ENCODE results near the gene MUC5B. TPM values are rescaled to one million over a fixed set of nuclear protein-coding genes. Genes with fewer than 3 reads are reported as not detected.

The MUC5B gene
- polyA plus RNA-seq, 4 donors, result 0.01 to 0.74 (median 0.23) TPM; not detected in 1

DNA sequence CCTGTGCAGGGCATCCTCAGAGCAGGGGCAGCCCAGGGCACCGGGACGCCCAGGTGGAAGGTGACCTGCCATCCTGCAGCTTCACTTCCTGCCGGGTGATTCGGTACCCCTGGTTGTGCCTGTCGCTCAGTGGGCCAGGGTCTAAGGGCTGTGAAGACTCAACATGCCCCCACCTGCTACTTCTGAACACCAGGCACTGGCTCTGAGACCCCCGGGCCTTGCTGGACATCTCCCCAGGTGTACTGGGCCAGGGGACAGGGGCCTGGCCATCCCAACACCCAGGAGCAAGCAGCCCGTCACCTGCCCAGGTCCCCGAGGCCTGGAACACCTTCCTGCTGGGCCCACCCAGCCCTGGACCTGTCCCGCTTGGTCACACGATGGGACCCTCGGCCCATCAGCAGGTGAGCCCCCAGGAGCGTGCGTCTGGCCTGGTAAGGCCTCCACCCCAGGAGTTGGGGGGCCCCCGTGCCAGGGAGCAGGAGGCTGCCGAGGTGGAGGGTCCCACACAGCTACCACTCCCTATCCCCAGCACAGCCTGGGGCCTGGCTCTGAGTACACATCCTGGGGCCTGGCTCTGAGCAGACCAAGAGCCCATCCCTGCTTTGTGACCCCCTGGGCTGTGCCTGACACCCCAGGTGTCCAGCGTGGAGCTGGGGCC lies 3.9 kb upstream of the MUC5B start:
- no peak for DNase-seq (ENCODE audit: low read depth in 4 of 4, low spot score in 3 of 4)

DNA sequence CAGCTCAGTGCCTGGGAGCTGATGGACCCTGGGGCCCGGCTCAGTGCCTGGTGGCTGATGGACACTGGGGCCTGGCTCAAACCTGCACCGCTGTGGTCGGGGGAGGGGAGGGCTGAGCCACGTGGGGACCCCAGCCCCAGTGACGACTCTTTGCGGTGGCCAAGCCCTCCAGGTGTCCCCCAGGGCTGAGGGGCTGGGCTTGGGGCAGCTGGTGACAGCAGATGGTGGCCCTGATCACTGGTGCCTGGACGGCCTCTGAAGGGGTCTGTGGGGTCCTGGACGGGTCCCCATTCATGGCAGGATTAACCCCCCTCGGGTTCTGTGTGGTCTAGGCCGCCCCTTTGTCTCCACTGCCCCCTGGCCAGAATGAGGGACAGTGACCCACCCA lies 3.4 kb upstream of the MUC5B start:
- DNase-seq (ENCODE audit: low read depth in 4 of 4, low spot score in 3 of 4), result no peak

GRCh38 chr11:1219834-1220815 lies 2.7 kb upstream of the MUC5B start:
- DNase-seq (ENCODE audit: low read depth in 4 of 4, low spot score in 3 of 4), result no peak

DNA sequence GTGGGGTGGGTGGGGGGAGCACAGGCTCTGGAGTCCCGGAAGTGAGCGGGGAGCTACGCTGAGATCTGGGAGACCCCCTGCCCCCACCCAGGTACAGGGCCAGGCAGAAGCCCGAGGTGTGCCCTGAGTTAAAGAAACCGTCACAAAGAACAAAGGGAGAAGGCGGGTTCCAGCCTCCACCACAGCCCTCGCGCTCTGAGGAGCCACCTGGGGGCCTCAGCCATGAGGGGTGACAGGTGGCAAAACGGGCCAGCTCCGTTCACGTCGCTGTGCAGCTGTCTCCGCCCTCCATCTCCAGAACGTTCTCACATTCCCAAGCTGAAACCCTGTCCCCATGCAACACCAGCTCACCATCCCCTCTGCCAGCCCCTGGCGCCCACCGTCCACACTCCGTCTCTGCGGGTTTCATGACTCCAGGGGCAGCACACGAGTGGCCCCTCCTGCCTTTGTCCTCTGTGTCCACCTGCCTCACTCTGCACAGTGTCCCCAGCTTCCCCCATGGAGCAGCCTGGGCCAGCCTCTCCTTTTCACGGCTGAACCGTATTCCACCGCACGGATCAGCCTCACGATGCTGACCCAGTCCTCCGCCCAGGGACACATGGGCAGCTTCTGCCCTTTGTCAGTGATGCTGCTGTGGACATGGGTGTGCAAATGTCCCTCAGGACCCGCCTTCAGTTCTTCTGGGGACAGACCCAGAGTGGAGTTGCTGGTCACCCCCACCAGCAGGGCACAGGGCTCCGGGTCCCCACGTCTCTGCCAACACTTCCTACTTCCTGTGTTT lies 1.7 kb upstream of the MUC5B start:
- no peak for DNase-seq (ENCODE audit: low read depth in 4 of 4, low spot score in 3 of 4)

DNA sequence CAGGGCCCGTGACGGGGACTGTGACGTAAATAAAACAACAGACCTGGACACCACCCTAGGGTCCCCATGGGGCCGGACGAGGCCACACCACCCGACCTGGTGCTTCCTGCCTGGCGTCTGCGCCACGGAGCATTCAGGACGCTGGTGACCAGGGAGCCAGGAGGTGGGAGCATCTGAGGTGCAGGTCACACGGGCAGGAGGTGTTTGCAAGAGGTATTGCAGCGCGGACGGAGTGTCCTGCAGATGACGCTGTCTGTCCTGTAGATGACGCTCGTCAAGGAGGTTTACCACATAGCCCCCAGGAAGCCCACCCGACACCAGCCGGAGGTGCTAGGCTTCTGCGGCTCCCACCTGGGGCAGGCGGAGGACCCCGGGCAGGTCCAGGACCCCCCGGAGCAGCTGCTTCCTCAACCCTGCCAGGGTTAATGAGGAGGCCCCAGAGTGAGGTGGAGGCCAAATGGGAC lies 986 bp upstream of the MUC5B start:
- DNase-seq (ENCODE audit: low read depth in 4 of 4, low spot score in 3 of 4), result no peak

DNA sequence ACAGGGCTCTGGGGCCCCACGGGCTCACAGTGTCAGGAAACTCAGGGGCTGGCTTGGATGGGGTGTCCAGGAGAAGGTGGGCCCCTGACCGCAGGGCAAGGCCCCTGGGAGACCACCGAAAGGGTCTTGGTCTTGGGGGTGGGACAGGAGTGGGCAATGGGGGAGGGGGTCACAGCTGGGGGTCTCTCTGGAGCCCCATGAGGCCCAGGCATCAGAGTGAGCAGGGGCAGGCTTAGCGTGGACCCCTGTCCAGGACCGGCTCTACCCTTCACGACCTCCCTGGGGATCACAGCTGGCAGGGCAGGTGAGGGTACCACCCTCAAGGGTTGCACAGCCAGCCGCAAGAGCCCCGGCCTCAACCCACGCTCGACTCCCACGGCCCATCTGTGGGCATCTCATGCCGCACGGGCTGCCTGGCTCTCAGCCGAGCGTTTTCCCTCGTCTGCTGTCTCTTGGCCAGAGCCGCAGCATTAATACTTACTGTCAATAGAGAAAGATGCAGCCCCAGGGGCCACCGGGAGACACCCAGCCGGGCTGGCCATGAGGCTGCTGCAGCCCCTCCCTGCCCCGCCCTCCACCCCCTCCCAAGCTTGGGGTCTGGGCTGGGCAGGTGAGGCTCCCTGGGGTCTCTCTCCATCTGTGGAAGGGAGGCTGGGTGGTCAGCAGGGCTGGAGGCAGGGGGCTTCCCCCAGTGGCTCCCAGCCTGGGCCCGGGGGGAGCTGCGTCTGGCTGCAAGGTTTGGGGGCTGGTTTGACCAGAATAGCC lies 662 bp downstream of the MUC5B start:
- no peak for DNase-seq (ENCODE audit: low read depth in 4 of 4, low spot score in 3 of 4)

- no peak for DNase-seq (ENCODE audit: low read depth in 4 of 4, low spot score in 3 of 4)
Measured at GRCh38 chr11:1224111-1224490, 1.2 kb downstream of the MUC5B start.

- no peak for DNase-seq (ENCODE audit: low read depth in 4 of 4, low spot score in 3 of 4)
Measured at GRCh38 chr11:1224491-1225385, 1.9 kb downstream of the MUC5B start.

GRCh38 chr11:1225386-1226225 lies 2.7 kb downstream of the MUC5B start:
- no peak for DNase-seq (ENCODE audit: low read depth in 4 of 4, low spot score in 3 of 4)

DNA sequence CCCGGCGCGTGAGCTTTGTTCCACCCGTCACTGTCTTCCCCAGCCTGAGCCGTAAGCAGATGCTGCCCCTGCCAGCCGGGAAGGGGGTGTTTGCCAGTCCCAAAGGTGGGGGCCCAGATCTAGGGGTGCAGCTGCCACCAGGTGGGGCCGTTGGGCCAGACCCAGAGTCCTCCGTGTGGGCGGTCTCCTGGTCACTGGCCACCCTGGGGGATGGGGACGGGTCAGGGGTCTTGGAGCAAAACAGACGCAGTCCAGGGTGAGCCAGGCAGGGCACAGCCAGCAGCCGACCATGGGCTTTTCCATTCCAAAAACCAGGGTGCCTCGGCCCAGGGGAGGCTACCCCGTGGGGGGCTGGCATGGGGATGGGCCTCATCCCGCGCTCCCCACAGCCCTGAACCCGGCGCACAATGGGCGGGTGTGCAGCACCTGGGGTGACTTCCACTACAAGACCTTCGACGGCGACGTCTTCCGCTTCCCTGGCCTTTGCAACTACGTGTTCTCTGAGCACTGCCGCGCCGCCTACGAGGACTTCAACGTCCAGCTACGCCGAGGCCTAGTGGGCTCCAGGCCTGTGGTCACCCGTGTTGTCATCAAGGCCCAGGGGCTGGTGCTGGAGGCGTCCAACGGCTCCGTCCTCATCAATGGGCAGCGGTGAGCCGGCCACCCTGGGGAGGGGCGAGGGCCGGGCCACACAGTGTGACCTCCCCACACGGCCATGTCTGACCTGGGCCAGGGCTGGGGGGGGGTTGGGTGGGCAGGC lies 3.5 kb downstream of the MUC5B start:
- no peak for DNase-seq (ENCODE audit: low read depth in 4 of 4, low spot score in 3 of 4)

DNA sequence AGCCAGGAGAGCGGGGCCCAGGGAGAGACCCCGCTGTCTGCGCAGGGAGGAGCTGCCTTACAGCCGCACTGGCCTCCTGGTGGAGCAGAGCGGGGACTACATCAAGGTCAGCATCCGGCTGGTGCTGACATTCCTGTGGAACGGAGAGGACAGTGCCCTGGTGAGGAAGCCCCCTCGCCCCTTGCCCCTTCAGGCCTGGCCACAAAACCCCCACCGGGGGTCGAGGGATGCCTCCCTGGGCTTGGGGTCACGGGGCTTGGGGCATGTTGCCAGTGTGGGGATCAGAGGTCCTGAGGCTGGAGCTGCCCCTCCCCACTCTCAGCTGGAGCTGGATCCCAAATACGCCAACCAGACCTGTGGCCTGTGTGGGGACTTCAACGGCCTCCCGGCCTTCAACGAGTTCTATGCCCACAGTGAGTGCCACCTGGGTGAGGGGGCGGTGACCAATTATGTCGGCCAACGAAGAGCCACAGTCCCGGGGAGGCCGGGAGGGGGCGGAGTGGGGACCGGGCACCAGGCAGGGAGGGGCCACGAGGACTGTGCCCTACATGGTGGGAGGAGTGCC lies 4.2 kb downstream of the MUC5B start:
- DNase-seq (ENCODE audit: low read depth in 4 of 4, low spot score in 3 of 4), result no peak

DNA sequence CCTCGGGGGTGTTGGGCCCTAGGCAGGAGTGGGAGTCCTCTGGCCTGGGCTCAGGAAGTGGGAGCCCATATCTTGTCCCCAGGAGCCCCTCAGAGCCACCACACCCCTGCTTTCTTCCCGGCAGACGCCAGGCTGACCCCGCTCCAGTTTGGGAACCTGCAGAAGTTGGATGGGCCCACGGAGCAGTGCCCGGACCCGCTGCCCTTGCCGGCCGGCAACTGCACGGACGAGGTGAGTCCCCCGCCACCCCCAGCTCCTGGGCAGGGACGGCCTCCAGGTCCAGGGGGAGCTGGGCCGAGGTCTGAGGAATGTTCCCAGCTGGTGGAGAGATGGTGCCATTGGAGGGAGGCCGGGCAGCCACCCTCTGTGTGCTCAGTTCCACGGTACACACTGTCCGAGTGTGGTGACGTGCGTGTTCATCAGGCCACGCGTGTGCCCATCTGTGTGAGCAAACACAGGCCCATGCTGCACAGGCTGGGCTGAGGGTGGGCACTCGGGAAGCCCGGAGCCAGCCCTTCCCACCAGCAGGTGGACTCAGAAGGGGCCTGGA lies 4.8 kb downstream of the MUC5B start:
- DNase-seq (ENCODE audit: low read depth in 4 of 4, low spot score in 3 of 4), result no peak

DNA sequence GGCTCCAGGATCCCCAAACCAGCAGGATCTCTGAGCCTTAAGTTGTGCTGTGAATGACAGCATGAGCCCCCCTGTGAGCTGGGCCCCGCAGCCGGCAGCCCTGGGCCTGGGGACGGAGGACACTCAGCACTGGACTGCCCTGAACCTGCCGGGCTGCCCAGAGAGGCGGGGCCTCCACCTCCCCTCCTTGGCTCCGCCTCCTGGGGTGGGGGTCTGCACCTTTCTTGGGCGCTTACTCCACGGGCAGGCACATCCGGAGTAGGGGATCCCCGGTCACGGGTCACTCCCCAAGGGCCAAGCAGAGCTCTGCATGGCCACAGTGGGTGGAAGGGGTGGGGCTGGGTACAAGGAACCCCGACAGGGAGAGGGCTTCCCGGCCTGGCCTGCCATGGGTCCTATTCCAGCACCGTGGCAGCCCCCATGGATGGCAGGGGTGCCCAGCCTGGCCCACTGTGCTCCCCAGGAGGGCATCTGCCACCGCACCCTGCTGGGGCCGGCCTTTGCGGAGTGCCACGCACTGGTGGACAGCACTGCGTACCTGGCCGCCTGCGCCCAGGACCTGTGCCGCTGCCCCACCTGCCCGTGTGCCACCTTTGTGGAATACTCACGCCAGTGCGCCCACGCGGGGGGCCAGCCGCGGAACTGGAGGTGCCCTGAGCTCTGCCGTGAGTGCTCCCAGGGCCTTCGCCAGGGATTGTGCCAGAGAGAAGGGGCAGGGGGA lies 5.4 kb downstream of the MUC5B start:
- no peak for DNase-seq (ENCODE audit: low read depth in 4 of 4, low spot score in 3 of 4)

- DNase-seq (ENCODE audit: low read depth in 4 of 4, low spot score in 3 of 4), result no peak
Measured at GRCh38 chr11:1228921-1229451, 6.1 kb downstream of the MUC5B start.

DNA sequence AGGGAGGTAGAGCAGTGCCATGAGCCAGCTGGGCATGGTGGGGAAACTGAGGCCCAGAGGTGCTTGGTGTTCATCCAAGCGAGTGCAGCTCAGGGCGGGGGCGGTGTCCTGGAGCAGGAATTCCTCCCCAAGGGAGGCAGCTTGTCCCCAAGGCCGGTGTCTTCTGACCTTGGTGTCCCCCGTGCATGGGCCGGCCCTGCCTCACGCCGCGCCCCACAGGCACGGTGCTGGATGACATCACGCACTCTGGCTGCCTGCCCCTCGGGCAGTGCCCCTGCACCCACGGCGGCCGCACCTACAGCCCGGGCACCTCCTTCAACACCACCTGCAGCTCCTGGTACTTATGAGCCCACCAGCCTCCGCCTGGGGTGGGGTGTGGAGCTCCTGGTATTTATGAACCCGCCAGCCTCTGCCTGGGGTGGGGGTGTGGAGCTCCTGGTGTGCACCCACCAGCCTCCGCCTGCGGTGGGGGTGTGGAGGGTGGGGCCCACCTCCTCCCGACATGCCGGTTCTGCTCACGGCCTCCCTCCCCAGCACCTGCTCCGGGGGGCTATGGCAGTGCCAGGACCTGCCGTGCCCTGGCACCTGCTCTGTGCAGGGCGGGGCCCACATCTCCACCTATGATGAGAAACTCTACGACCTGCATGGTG lies 6.7 kb downstream of the MUC5B start:
- no peak for DNase-seq (ENCODE audit: low read depth in 4 of 4, low spot score in 3 of 4)

DNA sequence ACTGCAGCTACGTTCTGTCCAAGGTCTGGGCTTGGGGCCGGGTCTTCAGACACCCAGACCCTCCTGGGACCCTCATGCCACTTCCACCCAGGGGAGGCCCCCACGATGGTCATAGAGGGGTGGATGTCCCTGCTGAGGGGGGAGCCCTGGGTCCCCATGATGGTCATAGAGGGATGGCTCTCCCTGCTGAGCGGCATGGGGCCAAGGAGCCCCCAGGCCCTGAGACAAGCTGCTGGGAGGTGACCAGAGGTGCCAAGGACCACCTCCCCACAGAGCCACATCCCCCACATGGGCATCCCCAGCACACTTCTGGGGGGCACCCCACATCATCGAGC lies 7.2 kb downstream of the MUC5B start:
- no peak for DNase-seq (ENCODE audit: low read depth in 4 of 4, low spot score in 3 of 4)

All from left renal pelvis (tissue), 4 donors.